BE2C (cell line): Measurements from ENCODE around the gene SLC25A21.

Source experiments
- DNase-seq: peaks from one replicate; pipeline ENCODE4 v3.0.0-alpha.2; 2020
- H3K27me3 ChIP-seq: fragments of 250-450 bp; sonication (Bioruptor Pico); 2 replicates; pipeline ENCODE4 v1.5.1; 2020; ENCODE audit warnings: mild to moderate bottlenecking
- H3K36me3 ChIP-seq: fragments of 250-450 bp; sonication (Bioruptor Pico); 2 replicates; pipeline ENCODE4 v1.5.1; 2020; ENCODE audit warnings: mild to moderate bottlenecking
- H3K4me1 ChIP-seq: fragments of 250-450 bp; sonication (Bioruptor Pico); 2 replicates; pipeline ENCODE4 v1.5.1; 2020
- H3K4me3 ChIP-seq: 2 replicates; pipeline ENCODE4 v1.5.1; 2011; ENCODE audit warnings: low read depth, low read length
- H3K9me3 ChIP-seq: fragments of 250-450 bp; sonication (Bioruptor Pico); 2 replicates; pipeline ENCODE4 v1.5.1; 2020
- TF ChIP-seq, protein P1 (sequence below): IDR thresholded peaks from 2 replicates; pipeline ENCODE4 v1.5.1; 2012; ENCODE audit warnings: mild to moderate bottlenecking, low read depth, low read length

Gene SLC25A21

DNA sequence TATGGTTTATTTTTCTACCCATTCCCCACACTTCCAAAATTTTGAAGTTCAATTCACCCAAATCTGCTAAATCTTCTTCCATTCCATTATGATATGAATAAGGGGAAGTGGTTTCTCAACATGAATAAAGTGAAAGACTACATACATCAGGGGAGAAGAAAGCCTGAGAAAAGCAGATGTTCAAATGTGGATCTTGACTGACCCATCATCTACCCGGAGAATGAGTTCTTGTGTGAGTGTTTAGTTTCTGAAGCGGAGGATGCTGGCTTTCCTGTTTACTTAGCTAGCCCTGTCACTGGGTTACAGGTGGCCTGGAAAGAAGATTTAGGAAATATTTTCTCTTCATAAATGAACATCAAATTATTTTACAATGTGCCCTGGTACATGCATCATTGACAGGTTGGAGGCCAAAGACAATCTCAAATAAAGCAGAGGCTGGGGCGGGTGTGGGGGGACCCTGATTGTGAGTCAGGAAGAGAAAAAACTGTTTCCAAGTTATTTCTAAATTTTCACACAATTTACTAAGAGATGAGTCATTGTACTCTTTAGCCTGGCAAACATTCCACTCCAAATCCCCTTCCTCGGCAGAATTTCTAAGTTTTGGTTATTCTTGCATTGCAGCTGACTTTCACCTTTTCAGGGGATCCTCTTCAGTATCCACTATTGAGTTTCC lies 135.6 kb downstream of the SLC25A21 start:
- H3K4me3 ChIP-seq: no peak overlapping the region
- H3K36me3 ChIP-seq: no peaks in the 10 kb centered on the region
- H3K9me3 ChIP-seq: no peaks in the 10 kb centered on the region
- TF ChIP-seq, protein P1, sequence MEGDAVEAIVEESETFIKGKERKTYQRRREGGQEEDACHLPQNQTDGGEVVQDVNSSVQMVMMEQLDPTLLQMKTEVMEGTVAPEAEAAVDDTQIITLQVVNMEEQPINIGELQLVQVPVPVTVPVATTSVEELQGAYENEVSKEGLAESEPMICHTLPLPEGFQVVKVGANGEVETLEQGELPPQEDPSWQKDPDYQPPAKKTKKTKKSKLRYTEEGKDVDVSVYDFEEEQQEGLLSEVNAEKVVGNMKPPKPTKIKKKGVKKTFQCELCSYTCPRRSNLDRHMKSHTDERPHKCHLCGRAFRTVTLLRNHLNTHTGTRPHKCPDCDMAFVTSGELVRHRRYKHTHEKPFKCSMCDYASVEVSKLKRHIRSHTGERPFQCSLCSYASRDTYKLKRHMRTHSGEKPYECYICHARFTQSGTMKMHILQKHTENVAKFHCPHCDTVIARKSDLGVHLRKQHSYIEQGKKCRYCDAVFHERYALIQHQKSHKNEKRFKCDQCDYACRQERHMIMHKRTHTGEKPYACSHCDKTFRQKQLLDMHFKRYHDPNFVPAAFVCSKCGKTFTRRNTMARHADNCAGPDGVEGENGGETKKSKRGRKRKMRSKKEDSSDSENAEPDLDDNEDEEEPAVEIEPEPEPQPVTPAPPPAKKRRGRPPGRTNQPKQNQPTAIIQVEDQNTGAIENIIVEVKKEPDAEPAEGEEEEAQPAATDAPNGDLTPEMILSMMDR: no peak
- H3K4me1 ChIP-seq: no peaks in the 10 kb centered on the region
- DNase-seq: no peak
- H3K27me3 ChIP-seq: no peaks in the 10 kb centered on the region

DNA sequence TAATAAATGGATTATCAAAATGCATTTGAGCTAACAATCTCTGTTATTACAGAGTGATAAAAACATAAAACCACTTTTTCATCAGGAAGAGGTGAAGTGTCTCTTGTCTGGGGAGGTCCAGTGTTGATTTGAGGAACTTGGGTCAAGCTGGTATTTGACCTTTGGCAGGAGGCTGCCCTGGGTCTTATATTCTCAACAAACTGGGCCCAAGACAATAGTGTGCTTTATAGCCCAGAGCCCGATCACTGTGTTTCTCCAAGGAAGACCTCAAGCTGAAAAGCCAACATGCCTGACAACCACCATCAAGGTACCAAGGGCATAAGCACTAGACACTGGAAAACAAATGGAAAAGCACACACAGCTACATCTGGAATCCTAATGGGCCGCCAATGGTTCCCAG lies 137.0 kb downstream of the SLC25A21 start:
- H3K9me3 ChIP-seq: no peaks in the 10 kb centered on the region
- no peaks in the 10 kb centered on the region for H3K4me1 ChIP-seq
- H3K4me3 ChIP-seq: no peak overlapping the region
- TF ChIP-seq, protein P1: no peak
- no peak for DNase-seq
- H3K36me3 ChIP-seq: no peaks in the 10 kb centered on the region
- no peaks in the 10 kb centered on the region for H3K27me3 ChIP-seq

DNA sequence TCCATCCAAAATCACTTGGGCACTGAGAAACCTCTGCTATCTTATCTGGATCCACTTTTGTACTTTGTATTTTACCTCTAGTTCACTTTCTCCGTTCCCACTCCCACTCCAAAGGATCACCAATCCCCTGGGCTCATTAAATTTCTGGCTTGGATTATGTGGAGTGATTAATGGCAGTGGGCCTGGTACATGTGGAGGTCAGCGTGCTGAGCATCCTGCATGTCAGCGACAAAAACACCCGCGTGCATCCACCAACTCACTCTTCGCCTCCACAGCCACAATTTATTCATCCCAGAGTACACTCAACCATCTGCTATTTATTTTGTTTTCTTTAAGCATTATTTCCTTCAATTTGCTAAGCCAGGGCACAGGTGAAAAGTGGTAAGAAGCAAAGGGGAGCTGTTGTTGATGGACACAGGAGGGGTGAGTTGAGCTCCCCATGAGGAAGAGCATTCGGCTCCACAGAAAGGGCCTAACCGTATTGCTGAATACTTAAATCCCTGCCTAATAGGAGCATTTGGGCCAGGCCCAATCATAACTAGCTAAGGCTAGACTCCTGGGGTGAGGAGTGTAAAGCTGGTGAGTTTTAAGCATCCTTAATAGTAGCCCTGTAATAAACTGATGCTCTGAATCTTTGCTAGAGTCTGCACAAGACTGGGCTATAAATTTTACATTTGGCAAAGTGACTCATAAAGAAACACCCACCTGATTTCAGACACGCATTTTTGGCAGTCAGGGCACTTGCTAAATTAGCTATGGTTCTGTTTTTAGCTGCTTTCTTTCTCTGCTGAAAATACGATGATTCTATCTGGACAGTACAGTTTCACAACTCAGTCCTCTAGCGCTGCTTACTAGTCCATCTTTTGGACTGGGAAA lies 137.8 kb downstream of the SLC25A21 start:
- Histone ChIP-seq H3K4me1 (no peaks in the 10 kb centered on the region), H3K36me3 (no peaks in the 10 kb centered on the region), H3K27me3 (no peaks in the 10 kb centered on the region), H3K9me3 (no peaks in the 10 kb centered on the region), H3K4me3 (no peak overlapping the region)
- DNase-seq: no peak
- TF ChIP-seq, protein P1: no peak

DNA sequence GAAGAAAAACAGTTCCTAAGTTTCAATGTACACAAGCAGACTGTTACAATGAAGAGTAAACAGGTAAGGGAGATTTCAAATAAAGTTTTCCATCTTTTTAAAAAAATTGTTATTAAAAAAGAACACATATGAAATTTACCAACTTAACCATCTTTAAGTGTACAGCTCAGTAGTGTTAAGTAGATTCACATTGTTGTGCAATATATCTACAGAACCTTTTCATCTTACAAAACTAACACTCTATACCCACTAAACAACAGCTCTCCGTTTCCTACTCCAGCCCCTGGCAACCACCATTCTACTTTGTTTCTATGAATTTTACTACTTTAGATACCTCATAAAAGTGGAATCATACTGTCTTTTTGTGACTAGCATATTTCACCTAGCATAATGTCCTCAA lies 139.5 kb downstream of the SLC25A21 start:
- Histone ChIP-seq H3K36me3 (no peaks in the 10 kb centered on the region), H3K4me3 (no peak overlapping the region), H3K27me3 (no peaks in the 10 kb centered on the region), H3K4me1 (no peaks in the 10 kb centered on the region), H3K9me3 (no peaks in the 10 kb centered on the region)
- TF ChIP-seq, protein P1: no peak
- DNase-seq: no peak

DNA sequence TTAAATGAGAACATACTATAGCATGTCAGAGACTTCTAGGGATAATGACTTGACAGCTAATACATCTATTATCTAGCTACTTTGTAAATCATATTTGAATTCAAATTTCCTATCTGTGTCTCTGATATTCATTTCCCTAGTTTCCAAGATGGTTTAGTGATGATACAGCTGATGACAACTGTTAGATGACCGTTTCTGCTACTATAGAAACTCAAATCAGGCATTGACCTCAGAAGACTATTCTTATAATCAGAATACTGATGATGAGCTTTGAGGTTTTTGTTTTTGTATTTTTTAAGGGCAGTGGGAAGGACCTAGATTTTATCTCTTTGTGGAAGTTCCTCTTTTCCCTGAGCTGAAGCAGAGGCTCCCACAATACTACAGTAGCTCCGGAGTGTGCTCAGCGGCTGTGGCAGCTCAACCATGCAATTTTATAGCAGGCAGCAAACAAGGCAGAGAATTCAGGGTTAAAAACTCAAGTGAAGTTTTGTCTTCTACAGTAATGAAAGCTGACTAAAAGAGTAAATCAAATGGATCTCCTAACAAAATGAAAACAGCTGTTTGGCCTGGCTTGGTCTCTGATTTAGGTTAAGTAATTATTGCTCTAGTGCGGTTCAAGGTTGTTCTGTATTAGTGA lies 145.1 kb downstream of the SLC25A21 start:
- DNase-seq: no peak
- peaks cover 8% of the 10 kb centered on the region; the same call in 1 of the 2 replicates for H3K27me3 ChIP-seq

More for the DNA sequence above, 145.1 kb downstream of the SLC25A21 start:
- H3K4me3 ChIP-seq: no peak overlapping the region
- no peaks in the 10 kb centered on the region for H3K36me3 ChIP-seq
- H3K4me1 ChIP-seq: no peaks in the 10 kb centered on the region
- H3K9me3 ChIP-seq: no peaks in the 10 kb centered on the region
- TF ChIP-seq, protein P1: no peak
